ENCODE measurements around the gene PLA2R1.

DNA sequence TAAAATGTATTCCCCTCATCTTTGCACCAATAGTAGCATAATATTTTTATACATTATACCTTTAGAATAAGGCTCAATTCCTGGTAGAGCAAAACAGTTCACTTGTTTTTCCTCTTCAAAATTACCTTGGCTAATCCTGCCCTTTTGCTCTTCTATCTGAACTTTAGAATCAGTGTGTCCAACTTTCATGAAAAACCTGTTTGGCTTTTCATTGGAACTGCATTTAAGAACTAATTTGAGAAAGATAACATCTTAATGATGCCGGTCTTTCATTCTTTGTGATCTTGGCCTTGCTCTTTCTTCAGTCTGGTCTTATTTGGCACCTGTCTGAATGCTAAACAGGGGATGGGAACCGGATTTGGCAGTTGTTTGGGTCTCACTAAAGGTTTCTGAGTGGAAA lies 151.5 kb downstream of the PLA2R1 start:
- TF ChIP-seq POLR2A (IDR thresholded peaks at IDR 0.05; ENCODE audit: low read depth, low read length), result no peak
- TF ChIP-seq, protein P1, sequence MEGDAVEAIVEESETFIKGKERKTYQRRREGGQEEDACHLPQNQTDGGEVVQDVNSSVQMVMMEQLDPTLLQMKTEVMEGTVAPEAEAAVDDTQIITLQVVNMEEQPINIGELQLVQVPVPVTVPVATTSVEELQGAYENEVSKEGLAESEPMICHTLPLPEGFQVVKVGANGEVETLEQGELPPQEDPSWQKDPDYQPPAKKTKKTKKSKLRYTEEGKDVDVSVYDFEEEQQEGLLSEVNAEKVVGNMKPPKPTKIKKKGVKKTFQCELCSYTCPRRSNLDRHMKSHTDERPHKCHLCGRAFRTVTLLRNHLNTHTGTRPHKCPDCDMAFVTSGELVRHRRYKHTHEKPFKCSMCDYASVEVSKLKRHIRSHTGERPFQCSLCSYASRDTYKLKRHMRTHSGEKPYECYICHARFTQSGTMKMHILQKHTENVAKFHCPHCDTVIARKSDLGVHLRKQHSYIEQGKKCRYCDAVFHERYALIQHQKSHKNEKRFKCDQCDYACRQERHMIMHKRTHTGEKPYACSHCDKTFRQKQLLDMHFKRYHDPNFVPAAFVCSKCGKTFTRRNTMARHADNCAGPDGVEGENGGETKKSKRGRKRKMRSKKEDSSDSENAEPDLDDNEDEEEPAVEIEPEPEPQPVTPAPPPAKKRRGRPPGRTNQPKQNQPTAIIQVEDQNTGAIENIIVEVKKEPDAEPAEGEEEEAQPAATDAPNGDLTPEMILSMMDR (conservative IDR thresholded peaks at IDR 0.05; ENCODE audit: low read depth, low read length), result no peak
- TF ChIP-seq SMC3 (IDR thresholded peaks at IDR 0.05; ENCODE audit: low read depth, low read length), result no peak
- no peak for TF ChIP-seq MXI1 (IDR thresholded peaks at IDR 0.05; ENCODE audit: borderline replicate concordance, low read depth, low read length)
- TF ChIP-seq, protein P2, sequence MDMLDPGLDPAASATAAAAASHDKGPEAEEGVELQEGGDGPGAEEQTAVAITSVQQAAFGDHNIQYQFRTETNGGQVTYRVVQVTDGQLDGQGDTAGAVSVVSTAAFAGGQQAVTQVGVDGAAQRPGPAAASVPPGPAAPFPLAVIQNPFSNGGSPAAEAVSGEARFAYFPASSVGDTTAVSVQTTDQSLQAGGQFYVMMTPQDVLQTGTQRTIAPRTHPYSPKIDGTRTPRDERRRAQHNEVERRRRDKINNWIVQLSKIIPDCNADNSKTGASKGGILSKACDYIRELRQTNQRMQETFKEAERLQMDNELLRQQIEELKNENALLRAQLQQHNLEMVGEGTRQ (IDR thresholded peaks at IDR 0.05; ENCODE audit: low read depth, low read length), result no peak
- TF ChIP-seq RAD21 (IDR thresholded peaks at IDR 0.05; ENCODE audit: low read length), result no peak
- TF ChIP-seq BHLHE40 (IDR thresholded peaks at IDR 0.05; ENCODE audit: low read depth, low read length), result no peak
- TF ChIP-seq RCOR1 (IDR thresholded peaks at IDR 0.05; ENCODE audit: insufficient replicate concordance, low read length), result no peak
- no peak for TF ChIP-seq CHD1 (IDR thresholded peaks at IDR 0.05; ENCODE audit: low read depth, low read length)
- TF ChIP-seq RFX5 (IDR thresholded peaks at IDR 0.05; ENCODE audit: low read depth, low read length), result no peak
- TF ChIP-seq, protein P3, sequence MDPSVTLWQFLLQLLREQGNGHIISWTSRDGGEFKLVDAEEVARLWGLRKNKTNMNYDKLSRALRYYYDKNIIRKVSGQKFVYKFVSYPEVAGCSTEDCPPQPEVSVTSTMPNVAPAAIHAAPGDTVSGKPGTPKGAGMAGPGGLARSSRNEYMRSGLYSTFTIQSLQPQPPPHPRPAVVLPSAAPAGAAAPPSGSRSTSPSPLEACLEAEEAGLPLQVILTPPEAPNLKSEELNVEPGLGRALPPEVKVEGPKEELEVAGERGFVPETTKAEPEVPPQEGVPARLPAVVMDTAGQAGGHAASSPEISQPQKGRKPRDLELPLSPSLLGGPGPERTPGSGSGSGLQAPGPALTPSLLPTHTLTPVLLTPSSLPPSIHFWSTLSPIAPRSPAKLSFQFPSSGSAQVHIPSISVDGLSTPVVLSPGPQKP (IDR thresholded peaks at IDR 0.05; ENCODE audit: borderline replicate concordance, low read depth, low read length), result no peak
- no peak for TF ChIP-seq FOS (IDR thresholded peaks at IDR 0.05; ENCODE audit: low read depth, low read length)
- TF ChIP-seq NFE2L2 (IDR thresholded peaks at IDR 0.05; ENCODE audit: low read depth, low read length), result no peak
